A673 (cell line): ENCODE data around the gene BMP8A. TPM values are rescaled to one million over a fixed set of nuclear protein-coding genes. Genes with fewer than 3 reads are reported as not detected.
"Not testable (repeated sequence)": the region's sequence is repeated elsewhere in the genome, so short reads cannot be mapped to it uniquely, and the experiment has no call there.

Source experiments
- BruUV-seq: library from RNA; stranded (reverse); fragments of 400-500 nt; replicated peaks from 2 replicates; lab custom pipeline; 2021; lab: Mats Ljungman, UMichigan
- CTCF ChIA-PET: fragments of 300-600 bp; sonication (Branson Sonifier 250); formaldehyde crosslinking; loops from one replicate; lab custom pipeline; 2022; ENCODE audit warnings: antibody characterized with exemption; lab: Charles Lee
- POLR2A ChIA-PET: fragments of 300-600 bp; sonication (Branson Sonifier 250); formaldehyde crosslinking; loops from one replicate; lab custom pipeline; 2022; ENCODE audit warnings: antibody characterized with exemption; ENCODE audit not compliant: low non-redundant PET; lab: Charles Lee
- DNase-seq: peaks from one replicate; pipeline ENCODE4 v3.0.0-alpha.2; 2015; ENCODE audit warnings: low spot score
- H3K27ac ChIP-seq: fragments of 200-600 bp; sonication (generic); 2 replicates; pipeline ENCODE4 v1.5.1; 2016; ENCODE audit warnings: mixed run types, low read depth, mild to moderate bottlenecking, mixed read lengths, antibody characterized with exemption, low read length; ENCODE audit not compliant: poor library complexity, severe bottlenecking
- H3K27me3 ChIP-seq: fragments of 200-600 bp; sonication (generic); replicated peaks from 2 replicates; pipeline ENCODE4 v1.6.1; 2017; ENCODE audit warnings: mixed run types, low read depth, mild to moderate bottlenecking, mixed read lengths, antibody characterized with exemption, low read length; ENCODE audit not compliant: insufficient read depth, poor library complexity
- H3K36me3 ChIP-seq: fragments of 200-600 bp; sonication (generic); 2 replicates; pipeline ENCODE4 v1.6.1; 2016; ENCODE audit warnings: mixed run types, mild to moderate bottlenecking, mixed read lengths, antibody characterized with exemption, low read length; ENCODE audit not compliant: insufficient read depth, poor library complexity, severe bottlenecking
- H3K4me1 ChIP-seq: fragments of 200-600 bp; sonication (generic); 2 replicates; pipeline ENCODE4 v1.6.1; 2017; ENCODE audit warnings: mixed run types, mild to moderate bottlenecking, mixed read lengths, antibody characterized with exemption, low read length; ENCODE audit not compliant: insufficient read depth, poor library complexity, severe bottlenecking
- H3K4me3 ChIP-seq: fragments of 200-600 bp; sonication (generic); 2 replicates; pipeline ENCODE4 v1.5.1; 2016; ENCODE audit warnings: low read depth, mixed run types, mild to moderate bottlenecking, mixed read lengths, low read length; ENCODE audit not compliant: poor library complexity, severe bottlenecking
- H3K9me3 ChIP-seq: fragments of 200-600 bp; sonication (generic); 2 replicates; pipeline ENCODE4 v1.6.1; 2016; ENCODE audit warnings: mixed run types, low read depth, mild to moderate bottlenecking, mixed read lengths, antibody characterized with exemption, low read length; ENCODE audit not compliant: poor library complexity, severe bottlenecking
- CTCF ChIP-seq: fragments of 300-800, 200-600 bp; sonication (generic); conservative IDR thresholded peaks from 2 replicates; pipeline ENCODE4 v1.5.1; 2017; ENCODE audit warnings: low read depth, mild to moderate bottlenecking, antibody characterized with exemption, low read length, moderate library complexity, mixed read lengths
- EZH2 ChIP-seq: fragments of 200-600 bp; sonication (generic); IDR thresholded peaks from 2 replicates; pipeline ENCODE4 v1.6.1; 2017; ENCODE audit warnings: borderline replicate concordance, low read depth, mild to moderate bottlenecking, mixed read lengths, antibody characterized with exemption, low read length; ENCODE audit not compliant: poor library complexity, severe bottlenecking
- intact Hi-C: fragments of 100-400 bp; cut with micrococcal nuclease; formaldehyde crosslinking; loops from one replicate; pipeline ENCODE4 v1.10.0; 2022; ENCODE audit not compliant: unreplicated experiment
- total RNA-seq: library from RNA; stranded (reverse); gene quantifications from 2 replicates; pipeline ENCODE4 v1.2.3, GENCODE V29; 2021

The BMP8A gene
- total RNA-seq, 1 experiment from 2014 or later, result not detected

DNA sequence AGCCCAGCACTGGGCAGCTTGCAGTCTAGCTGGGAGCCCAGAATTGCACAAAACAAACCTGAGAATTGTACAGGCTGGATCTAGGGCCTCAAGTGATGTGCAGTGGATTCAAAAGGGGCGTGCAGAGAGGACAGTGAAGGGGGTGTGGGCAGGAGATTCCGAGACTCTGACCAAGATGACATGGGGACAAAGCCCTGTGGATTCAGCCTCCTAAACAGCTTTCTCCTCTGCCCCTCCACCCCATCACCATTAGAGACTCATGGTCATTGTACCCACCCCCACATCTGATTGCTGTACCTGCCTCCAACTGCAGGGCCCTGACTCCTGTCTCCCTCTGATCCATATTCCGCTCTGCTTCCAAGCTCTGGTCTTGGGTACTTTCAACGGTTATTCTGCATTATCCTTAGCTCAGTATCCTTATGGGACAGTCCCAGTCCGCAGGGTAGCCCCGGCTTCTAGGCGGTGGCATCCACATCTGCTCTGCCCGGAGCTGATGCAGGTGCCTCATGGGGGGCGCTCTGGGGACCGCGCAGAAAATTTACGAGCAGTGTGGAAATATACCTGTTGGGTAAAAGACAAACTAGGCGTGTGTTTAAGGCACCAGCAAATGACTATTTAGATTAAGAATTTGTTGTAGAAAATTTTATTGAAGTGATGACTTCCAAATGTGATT lies 1.7 kb upstream of the BMP8A start:
- Histone ChIP-seq H3K9me3 (no peaks in the 10 kb centered on the region), H3K4me3 (no peak overlapping the region), H3K27me3 (peaks cover 8% of the 10 kb centered on the region), H3K4me1 (no peaks in the 10 kb centered on the region), H3K36me3 (peaks cover 28% of the 10 kb centered on the region), H3K27ac (no peak overlapping the region)
- no TSS peak for BruUV-seq
- intact Hi-C loops, result no loop called here
- CTCF ChIA-PET, result interaction anchor here (0.7 kb wide), 1 partner anchor 391 kb away, joined by 3 read pairs; no protein-coding TSS in a partner anchor
- POLR2A ChIA-PET, result no interaction called here
- no peak for DNase-seq
- TF ChIP-seq CTCF (no peak), EZH2 (no peak)

DNA sequence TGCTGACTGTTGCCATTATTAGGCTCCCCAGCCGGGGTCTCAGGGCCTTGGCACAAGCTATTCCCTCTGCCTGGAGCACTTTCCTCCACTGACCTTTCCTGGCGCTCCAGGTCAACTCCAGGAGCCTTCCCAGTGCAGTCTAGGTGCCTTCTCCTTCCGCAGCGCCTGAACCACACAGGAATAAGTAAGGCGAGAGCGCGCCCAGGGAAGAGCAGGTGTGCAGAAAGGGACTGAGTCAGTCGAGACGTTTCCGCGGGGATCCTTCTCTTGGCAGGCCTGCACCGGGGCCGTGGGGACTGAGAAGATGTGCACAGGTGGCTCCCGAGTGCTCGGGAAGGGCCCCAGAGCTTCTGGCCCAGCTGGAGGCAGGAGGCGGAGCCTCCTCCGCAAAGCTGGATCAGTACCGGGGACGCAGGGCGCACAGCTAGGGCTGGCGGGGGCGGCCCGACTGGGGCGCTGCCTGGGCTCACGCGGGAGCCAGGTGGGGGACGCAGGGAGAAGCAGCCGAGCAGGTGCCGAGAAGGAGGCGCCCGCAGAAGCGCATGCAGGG lies 765 bp upstream of the BMP8A start:
- intact Hi-C loops, result no loop called here
- Histone ChIP-seq H3K9me3 (no peaks in the 10 kb centered on the region), H3K27me3 (peaks cover 8% of the 10 kb centered on the region), H3K4me3 (peak overlapping the region; percentile 47), H3K4me1 (no peaks in the 10 kb centered on the region), H3K36me3 (peaks cover 19% of the 10 kb centered on the region), H3K27ac (no peak overlapping the region)
- ChIA-PET CTCF (no interaction called here), POLR2A (no interaction called here)
- no peak for TF ChIP-seq EZH2
- no peak for TF ChIP-seq CTCF
- no TSS peak for BruUV-seq
- no peak for DNase-seq

DNA sequence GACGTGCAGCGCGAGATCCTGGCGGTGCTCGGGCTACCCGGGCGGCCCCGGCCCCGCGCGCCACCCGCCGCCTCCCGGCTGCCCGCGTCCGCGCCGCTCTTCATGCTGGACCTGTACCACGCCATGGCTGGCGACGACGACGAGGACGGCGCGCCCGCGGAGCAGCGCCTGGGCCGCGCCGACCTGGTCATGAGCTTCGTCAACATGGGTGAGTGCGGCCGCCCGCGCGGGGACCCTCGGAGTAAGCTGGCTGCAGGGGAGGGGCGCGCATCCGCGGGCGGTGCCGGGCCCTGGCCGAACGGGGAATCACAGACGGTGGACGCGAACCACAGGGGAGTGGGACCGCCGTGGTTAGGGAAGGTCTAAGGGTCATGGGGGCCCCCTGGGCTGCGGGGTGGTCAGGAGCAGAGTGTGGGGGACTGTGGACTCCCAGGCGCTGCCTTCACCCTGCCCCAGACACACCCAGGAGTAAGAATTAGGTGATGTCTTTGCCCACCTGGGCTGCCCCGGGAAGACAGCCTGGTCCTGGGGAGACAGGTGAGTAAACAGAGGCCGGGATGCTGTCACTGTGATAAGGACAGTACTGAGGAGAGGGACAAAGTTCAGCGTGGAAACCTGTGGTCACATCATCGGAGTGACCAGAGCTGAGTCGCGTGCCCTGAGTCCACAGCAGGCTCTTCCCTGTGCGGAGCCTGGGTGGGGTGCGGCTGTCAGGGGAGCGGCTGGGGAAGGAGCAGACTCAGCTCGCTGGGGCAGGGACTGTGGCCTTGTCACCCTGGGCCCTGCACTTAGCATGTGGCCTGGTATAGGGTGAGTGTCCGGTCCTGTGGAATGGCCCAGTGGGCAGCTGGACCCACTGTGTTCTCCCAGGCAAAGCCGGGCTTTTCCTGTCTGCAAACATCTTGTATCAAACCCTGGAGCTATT lies 944 bp downstream of the BMP8A start:
- intact Hi-C loops, H3K27me3 ChIP-seq, H3K9me3 ChIP-seq, DNase-seq, BruUV-seq, H3K4me1 ChIP-seq, CTCF ChIA-PET, H3K27ac ChIP-seq, H3K36me3 ChIP-seq: not testable (repeated sequence)
- POLR2A ChIA-PET, result interaction anchor here (0.6 kb wide), 1 partner anchor 53 kb away, joined by 9 read pairs; no protein-coding TSS in a partner anchor
- peak overlapping the region; percentile 47 for H3K4me3 ChIP-seq

DNA sequence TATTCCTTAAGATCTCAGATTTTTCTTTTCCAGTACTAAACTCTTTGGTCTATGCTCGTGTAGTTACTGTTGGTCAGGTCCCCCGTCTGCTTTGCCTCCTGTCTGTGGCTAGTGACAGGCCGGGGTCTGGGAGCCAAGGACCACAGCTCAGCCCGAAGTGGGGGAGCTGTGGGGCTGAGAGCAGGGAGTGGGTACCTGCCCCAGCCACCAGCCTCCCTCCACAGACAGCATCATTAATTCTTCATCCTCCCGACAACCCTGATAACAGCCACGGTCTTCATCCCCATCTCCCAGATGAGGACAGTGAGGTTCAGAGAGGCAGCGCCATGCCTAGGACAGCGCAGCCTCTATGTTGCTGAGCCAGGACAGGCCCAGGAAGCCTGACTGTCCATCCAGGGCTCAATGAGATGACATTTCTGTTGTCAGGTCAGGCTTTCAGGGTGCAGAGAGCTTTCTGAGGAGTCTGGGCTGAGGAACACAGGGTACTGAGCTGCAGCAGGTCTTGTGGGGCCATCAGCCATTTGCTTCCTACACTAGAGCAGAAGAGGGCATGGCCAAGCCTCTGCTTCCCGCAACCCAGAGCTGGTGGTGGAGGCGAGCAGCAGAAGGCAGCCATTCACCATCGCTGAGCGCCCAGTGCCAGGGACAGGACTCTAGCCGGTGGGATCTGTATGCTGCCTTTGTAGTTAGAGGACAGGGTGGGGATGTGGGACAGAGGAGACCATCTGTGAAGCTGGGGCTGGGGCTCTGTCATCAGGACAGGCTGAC lies 1.8 kb downstream of the BMP8A start:
- DNase-seq, H3K27me3 ChIP-seq, H3K4me3 ChIP-seq, H3K36me3 ChIP-seq, BruUV-seq, intact Hi-C loops, CTCF ChIA-PET, H3K4me1 ChIP-seq, H3K27ac ChIP-seq, H3K9me3 ChIP-seq: not testable (repeated sequence)
- POLR2A ChIA-PET, result interaction anchor here (0.6 kb wide), 1 partner anchor 52 kb away, joined by 9 read pairs; no protein-coding TSS in a partner anchor
